Measurements from ENCODE around the gene OR2H2.

Gene OR2H2

GRCh38 chr6:29610540-29610939 is 25.6 kb downstream of the OR2H2 start:
- TF ChIP-seq CEBPB (IDR thresholded peaks at IDR 0.05), result no peak
- no peak for TF ChIP-seq TCF12 (IDR thresholded peaks at IDR 0.05; ENCODE audit: low read depth)
- no peak for TF ChIP-seq CREB1 (IDR thresholded peaks at IDR 0.05; ENCODE audit: low read depth)
- TF ChIP-seq EGR1 (IDR thresholded peaks at IDR 0.05), result no peak
- TF ChIP-seq ZBTB7A (IDR thresholded peaks at IDR 0.05; ENCODE audit: low read depth), result no peak
- no peak for TF ChIP-seq REST (IDR thresholded peaks at IDR 0.05; ENCODE audit: low read depth)
- no peak for TF ChIP-seq TEAD4 (IDR thresholded peaks at IDR 0.05)
- no peak for TF ChIP-seq RAD21 (IDR thresholded peaks at IDR 0.05; ENCODE audit: low read depth)
- no peak for TF ChIP-seq MAX (IDR thresholded peaks at IDR 0.05)
- TF ChIP-seq FOXM1 (IDR thresholded peaks at IDR 0.05; ENCODE audit: borderline replicate concordance, low read depth), result no peak
- TF ChIP-seq TAF1 (IDR thresholded peaks at IDR 0.05; ENCODE audit: low read depth), result no peak
- TF ChIP-seq, protein P1, sequence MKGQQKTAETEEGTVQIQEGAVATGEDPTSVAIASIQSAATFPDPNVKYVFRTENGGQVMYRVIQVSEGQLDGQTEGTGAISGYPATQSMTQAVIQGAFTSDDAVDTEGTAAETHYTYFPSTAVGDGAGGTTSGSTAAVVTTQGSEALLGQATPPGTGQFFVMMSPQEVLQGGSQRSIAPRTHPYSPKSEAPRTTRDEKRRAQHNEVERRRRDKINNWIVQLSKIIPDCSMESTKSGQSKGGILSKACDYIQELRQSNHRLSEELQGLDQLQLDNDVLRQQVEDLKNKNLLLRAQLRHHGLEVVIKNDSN (IDR thresholded peaks at IDR 0.05), result no peak
- no peak for TF ChIP-seq YY1 (IDR thresholded peaks at IDR 0.05; ENCODE audit: low read depth)

DNA sequence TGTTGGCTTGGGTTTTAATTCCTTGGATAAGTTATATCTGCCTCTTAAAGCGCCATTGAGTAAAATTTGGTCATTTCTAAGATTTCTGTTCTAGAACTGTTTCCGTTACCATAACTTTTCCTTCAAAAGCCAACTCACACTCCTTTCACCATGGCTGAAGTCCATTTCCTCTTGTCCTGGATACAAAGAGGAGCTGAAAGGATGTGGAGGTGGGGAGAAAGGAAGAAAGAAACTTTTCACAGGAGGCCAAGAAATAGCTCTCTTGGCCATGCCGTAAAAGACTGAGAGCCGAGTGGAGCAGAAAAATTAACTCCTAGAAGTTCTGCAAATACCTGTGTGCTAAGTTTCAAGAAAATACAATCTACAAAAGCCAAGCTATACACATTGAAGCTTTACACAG is 26.5 kb downstream of the OR2H2 start:
- TF ChIP-seq EP300 (IDR thresholded peaks at IDR 0.05; ENCODE audit: borderline replicate concordance) (no peak), ZBTB7A (IDR thresholded peaks at IDR 0.05; ENCODE audit: low read depth) (no peak), RAD21 (IDR thresholded peaks at IDR 0.05; ENCODE audit: low read depth) (no peak), MAX (IDR thresholded peaks at IDR 0.05) (no peak), TEAD4 (IDR thresholded peaks at IDR 0.05) (no peak), EGR1 (IDR thresholded peaks at IDR 0.05) (no peak), NFIC (IDR thresholded peaks at IDR 0.05) (no peak)

GRCh38 chr6:29617782-29618554 is 33.0 kb downstream of the OR2H2 start:
- no peak for TF ChIP-seq CREB1 (IDR thresholded peaks at IDR 0.05; ENCODE audit: low read depth)
- no peak for TF ChIP-seq TAF1 (IDR thresholded peaks at IDR 0.05; ENCODE audit: low read depth)
- TF ChIP-seq CEBPB (IDR thresholded peaks at IDR 0.05), result no peak
- no peak for TF ChIP-seq FOXM1 (IDR thresholded peaks at IDR 0.05; ENCODE audit: borderline replicate concordance, low read depth)
- no peak for TF ChIP-seq MAX (IDR thresholded peaks at IDR 0.05)

GRCh38 chr6:29619578-29620160 is 34.7 kb downstream of the OR2H2 start:
- TF ChIP-seq YY1 (IDR thresholded peaks at IDR 0.05; ENCODE audit: low read depth) (no peak), RAD21 (IDR thresholded peaks at IDR 0.05; ENCODE audit: low read depth) (no peak), MAX (IDR thresholded peaks at IDR 0.05) (no peak), TCF12 (IDR thresholded peaks at IDR 0.05; ENCODE audit: low read depth) (no peak), REST (IDR thresholded peaks at IDR 0.05; ENCODE audit: low read depth) (no peak), CREB1 (IDR thresholded peaks at IDR 0.05; ENCODE audit: low read depth) (no peak)

- TF ChIP-seq TCF12 (IDR thresholded peaks at IDR 0.05; ENCODE audit: low read depth) (no peak), NFIC (IDR thresholded peaks at IDR 0.05) (no peak), EP300 (IDR thresholded peaks at IDR 0.05; ENCODE audit: borderline replicate concordance) (no peak), MAX (IDR thresholded peaks at IDR 0.05) (no peak), YY1 (IDR thresholded peaks at IDR 0.05; ENCODE audit: low read depth) (no peak), CREB1 (IDR thresholded peaks at IDR 0.05; ENCODE audit: low read depth) (no peak), FOXM1 (IDR thresholded peaks at IDR 0.05; ENCODE audit: borderline replicate concordance, low read depth) (no peak), TEAD4 (IDR thresholded peaks at IDR 0.05) (no peak)
- TF ChIP-seq, protein P1 (IDR thresholded peaks at IDR 0.05), result no peak
Measured at GRCh38 chr6:29620630-29621029, 35.7 kb downstream of the OR2H2 start.
